Panc1 (cell line): ENCODE results near the gene HLA-DMB.

Experiments
- SIN3A ChIP-seq: IDR thresholded peaks from 2 replicates; pipeline ENCODE4 v1.6.1; 2012; ENCODE audit warnings: low read depth, mild to moderate bottlenecking, low read length, moderate library complexity, borderline replicate concordance; ENCODE audit not compliant: insufficient read depth
- TCF7L2 ChIP-seq: IDR thresholded peaks from 2 replicates; pipeline ENCODE4 v1.6.1; 2011; ENCODE audit warnings: mild to moderate bottlenecking, low read depth, low read length, inconsistent platforms
- TF ChIP-seq, protein P1 (sequence below): fragments of 450-650 bp; IDR thresholded peaks from 2 replicates; pipeline ENCODE4 v1.5.1; 2017; ENCODE audit warnings: mild to moderate bottlenecking
- TF ChIP-seq, protein P2 (sequence below), 2 experiments: IDR thresholded peaks; 2 replicates each; pipeline ENCODE4 v1.6.1; 2011 to 2012; ENCODE audit warnings: low read depth in 2 of 2, control low read depth in 1 of 2, low read length in 1 of 2, mild to moderate bottlenecking in 1 of 2, moderate library complexity in 1 of 2; ENCODE audit not compliant: insufficient read depth in 1 of 2

DNA sequence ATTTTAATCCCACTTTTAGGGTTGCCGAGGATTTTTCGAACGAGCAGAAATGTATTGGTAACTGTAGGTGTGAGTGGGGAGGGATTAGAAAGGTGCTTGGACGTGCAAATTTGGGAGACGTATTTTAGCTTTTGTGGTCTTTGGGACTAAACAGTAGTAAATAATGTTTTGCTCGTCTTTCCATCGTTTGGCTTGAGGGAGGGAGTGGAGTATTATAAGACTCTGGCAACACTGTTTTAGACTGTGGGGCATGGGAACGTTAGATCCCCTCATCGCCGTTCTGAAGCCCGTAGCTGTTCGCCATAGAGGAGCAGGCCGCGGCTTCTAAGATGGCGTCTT is 30.4 kb upstream of the HLA-DMB start:
- TF ChIP-seq, protein P1, sequence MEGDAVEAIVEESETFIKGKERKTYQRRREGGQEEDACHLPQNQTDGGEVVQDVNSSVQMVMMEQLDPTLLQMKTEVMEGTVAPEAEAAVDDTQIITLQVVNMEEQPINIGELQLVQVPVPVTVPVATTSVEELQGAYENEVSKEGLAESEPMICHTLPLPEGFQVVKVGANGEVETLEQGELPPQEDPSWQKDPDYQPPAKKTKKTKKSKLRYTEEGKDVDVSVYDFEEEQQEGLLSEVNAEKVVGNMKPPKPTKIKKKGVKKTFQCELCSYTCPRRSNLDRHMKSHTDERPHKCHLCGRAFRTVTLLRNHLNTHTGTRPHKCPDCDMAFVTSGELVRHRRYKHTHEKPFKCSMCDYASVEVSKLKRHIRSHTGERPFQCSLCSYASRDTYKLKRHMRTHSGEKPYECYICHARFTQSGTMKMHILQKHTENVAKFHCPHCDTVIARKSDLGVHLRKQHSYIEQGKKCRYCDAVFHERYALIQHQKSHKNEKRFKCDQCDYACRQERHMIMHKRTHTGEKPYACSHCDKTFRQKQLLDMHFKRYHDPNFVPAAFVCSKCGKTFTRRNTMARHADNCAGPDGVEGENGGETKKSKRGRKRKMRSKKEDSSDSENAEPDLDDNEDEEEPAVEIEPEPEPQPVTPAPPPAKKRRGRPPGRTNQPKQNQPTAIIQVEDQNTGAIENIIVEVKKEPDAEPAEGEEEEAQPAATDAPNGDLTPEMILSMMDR, result no peak
- TF ChIP-seq, protein P2, sequence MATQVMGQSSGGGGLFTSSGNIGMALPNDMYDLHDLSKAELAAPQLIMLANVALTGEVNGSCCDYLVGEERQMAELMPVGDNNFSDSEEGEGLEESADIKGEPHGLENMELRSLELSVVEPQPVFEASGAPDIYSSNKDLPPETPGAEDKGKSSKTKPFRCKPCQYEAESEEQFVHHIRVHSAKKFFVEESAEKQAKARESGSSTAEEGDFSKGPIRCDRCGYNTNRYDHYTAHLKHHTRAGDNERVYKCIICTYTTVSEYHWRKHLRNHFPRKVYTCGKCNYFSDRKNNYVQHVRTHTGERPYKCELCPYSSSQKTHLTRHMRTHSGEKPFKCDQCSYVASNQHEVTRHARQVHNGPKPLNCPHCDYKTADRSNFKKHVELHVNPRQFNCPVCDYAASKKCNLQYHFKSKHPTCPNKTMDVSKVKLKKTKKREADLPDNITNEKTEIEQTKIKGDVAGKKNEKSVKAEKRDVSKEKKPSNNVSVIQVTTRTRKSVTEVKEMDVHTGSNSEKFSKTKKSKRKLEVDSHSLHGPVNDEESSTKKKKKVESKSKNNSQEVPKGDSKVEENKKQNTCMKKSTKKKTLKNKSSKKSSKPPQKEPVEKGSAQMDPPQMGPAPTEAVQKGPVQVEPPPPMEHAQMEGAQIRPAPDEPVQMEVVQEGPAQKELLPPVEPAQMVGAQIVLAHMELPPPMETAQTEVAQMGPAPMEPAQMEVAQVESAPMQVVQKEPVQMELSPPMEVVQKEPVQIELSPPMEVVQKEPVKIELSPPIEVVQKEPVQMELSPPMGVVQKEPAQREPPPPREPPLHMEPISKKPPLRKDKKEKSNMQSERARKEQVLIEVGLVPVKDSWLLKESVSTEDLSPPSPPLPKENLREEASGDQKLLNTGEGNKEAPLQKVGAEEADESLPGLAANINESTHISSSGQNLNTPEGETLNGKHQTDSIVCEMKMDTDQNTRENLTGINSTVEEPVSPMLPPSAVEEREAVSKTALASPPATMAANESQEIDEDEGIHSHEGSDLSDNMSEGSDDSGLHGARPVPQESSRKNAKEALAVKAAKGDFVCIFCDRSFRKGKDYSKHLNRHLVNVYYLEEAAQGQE (IDR thresholded peaks at IDR 0.05; ENCODE audit: insufficient read depth in 1 of 2, low read depth in 2 of 2, low read length in 1 of 2), result no peak
- TF ChIP-seq TCF7L2 (no peak), SIN3A (no peak)
